A549 (cell line): ENCODE results near the gene DEPDC5. TPM values are rescaled to one million over a fixed set of nuclear protein-coding genes. Genes with fewer than 3 reads are reported as not detected.

Experiments used
- ATAC-seq, 2 experiments: fragments of 200-7000 bp in 1 of 2; fragments of >200 bp in 1 of 2; cut with Nextera tagmentation in 1 of 2; cut with Tn5 transposase in 1 of 2; 3 replicates each; pipeline versions ENCODE4 v1.8.0 to v1.9.1; 2018 to 2020; ENCODE audit warnings: mild to moderate bottlenecking in 1 of 2, moderate library complexity in 1 of 2
- CTCF ChIA-PET: fragments of 300-600 bp; sonication (Branson Sonifier 250); formaldehyde crosslinking; extraction: SDS; loops from one replicate; lab custom pipeline; 2021; ENCODE audit warnings: antibody characterized with exemption, inconsistent platforms; lab: Yijun Ruan, JAX
- POLR2A ChIA-PET: fragments of 350-600 bp; formaldehyde crosslinking; extraction: SDS; loops from one replicate; lab custom pipeline; 2021; ENCODE audit warnings: antibody characterized with exemption, inconsistent platforms; lab: Yijun Ruan, JAX
- DNase-seq, 2 experiments: peaks; one replicate each; pipeline versions ENCODE4 v3.0.0 to v3.0.0-alpha.2; 2011 to 2016; ENCODE audit warnings: low read depth in 1 of 2, low spot score in 1 of 2
- FAIRE-seq: peaks from 2 replicates; lab custom pipeline; 2011; peaks lifted over from hg19 to GRCh38; lab: Jason Lieb, UNC
- H3K27ac ChIP-seq, 2 experiments: fragments of >200 bp; sonication (Bioruptor Twin); formaldehyde crosslinking; 3 replicates each; pipeline ENCODE4 v1.5.1; 2016 to 2017
- H3K4me1 ChIP-seq: fragments of >200 bp; sonication (Bioruptor Twin); formaldehyde crosslinking; 3 replicates; pipeline ENCODE4 v1.6.1; 2016
- H3K4me2 ChIP-seq: fragments of >200 bp; sonication (Bioruptor Twin); formaldehyde crosslinking; 3 replicates; pipeline ENCODE4 v1.6.1; 2016
- H3K4me3 ChIP-seq: fragments of >200 bp; sonication (Bioruptor Twin); formaldehyde crosslinking; 3 replicates; pipeline ENCODE4 v1.5.1; 2016
- H3K9me3 ChIP-seq: fragments of >200 bp; sonication (Bioruptor Twin); formaldehyde crosslinking; 3 replicates; pipeline ENCODE4 v1.6.1; 2016
- CBX2 ChIP-seq: fragments of 200-600 bp; sonication (generic); IDR thresholded peaks from 2 replicates; pipeline ENCODE4 v1.6.1; 2016; ENCODE audit warnings: low read depth, mild to moderate bottlenecking, borderline replicate concordance
- CEBPB ChIP-seq, 2 experiments: fragments of >200 bp in 1 of 2; sonication (Bioruptor Twin) in 1 of 2; formaldehyde crosslinking in 1 of 2; IDR thresholded peaks; 2 replicates each; pipeline ENCODE4 v1.6.1; 2012 to 2016
- EP300 ChIP-seq, 2 experiments: fragments of >200 bp; sonication (Bioruptor Twin); formaldehyde crosslinking; IDR thresholded peaks; 2 replicates in 1 of 2; 3 replicates in 1 of 2; pipeline ENCODE4 v1.6.1; 2016 to 2017
- FOSB ChIP-seq: fragments of 250-450 bp; sonication (Bioruptor Pico); IDR thresholded peaks from 2 replicates; pipeline ENCODE4 v1.5.0; 2020; ENCODE audit warnings: mild to moderate bottlenecking, moderate library complexity
- FOSL2 ChIP-seq, 2 experiments: fragments of 450-650 bp in 1 of 2; fragments of >200 bp in 1 of 2; sonication (Bioruptor Twin) in 1 of 2; formaldehyde crosslinking; IDR thresholded peaks; 2 replicates each; pipeline versions ENCODE4 v1.5.0 to v1.6.1; 2016 to 2020; ENCODE audit warnings: mild to moderate bottlenecking in 1 of 2, moderate library complexity in 1 of 2
- GATA3 ChIP-seq: IDR thresholded peaks from 2 replicates; pipeline ENCODE4 v1.6.1; 2012; ENCODE audit warnings: borderline replicate concordance
- HMGXB4 ChIP-seq: fragments of 250-450 bp; sonication (Bioruptor Pico); IDR thresholded peaks from 2 replicates; pipeline ENCODE4 v1.5.0; 2021; ENCODE audit warnings: mild to moderate bottlenecking, moderate library complexity, borderline replicate concordance
- HOXB13 ChIP-seq: fragments of 250-450 bp; sonication (Bioruptor Pico); IDR thresholded peaks from 2 replicates; pipeline ENCODE4 v1.5.0; 2020; ENCODE audit warnings: low read depth, mild to moderate bottlenecking, moderate library complexity
- JUN ChIP-seq, 2 experiments: fragments of >200 bp; sonication (Bioruptor Twin); formaldehyde crosslinking; IDR thresholded peaks; 2 replicates in 1 of 2; 3 replicates in 1 of 2; pipeline ENCODE4 v1.6.1; 2016 to 2017
- JUNB ChIP-seq: fragments of >200 bp; sonication (Bioruptor Twin); formaldehyde crosslinking; IDR thresholded peaks from 2 replicates; pipeline ENCODE4 v1.6.1; 2016
- MAFK ChIP-seq: fragments of 450-650 bp; IDR thresholded peaks from 2 replicates; pipeline ENCODE4 v1.6.1; 2014; ENCODE audit not compliant: partially characterized antibody
- MAX ChIP-seq: IDR thresholded peaks from 2 replicates; pipeline ENCODE4 v1.6.1; 2012
- MAZ ChIP-seq: fragments of 150-350 bp; IDR thresholded peaks from 2 replicates; pipeline ENCODE4 v1.6.1; 2014; ENCODE audit warnings: antibody characterized with exemption, low read depth, low read length, borderline replicate concordance
- NPAS2 ChIP-seq: fragments of 250-450 bp; sonication (Bioruptor Pico); IDR thresholded peaks from 2 replicates; pipeline ENCODE4 v1.8.0; 2022; ENCODE audit warnings: mild to moderate bottlenecking, moderate library complexity, borderline replicate concordance
- PBX3 ChIP-seq: IDR thresholded peaks from 2 replicates; pipeline ENCODE4 v1.6.1; 2012
- PHF8 ChIP-seq: fragments of 200-600 bp; sonication (generic); IDR thresholded peaks from 2 replicates; pipeline ENCODE4 v1.6.1; 2016; ENCODE audit warnings: low read depth, mild to moderate bottlenecking, antibody characterized with exemption, moderate library complexity, borderline replicate concordance
- RCOR1 ChIP-seq: fragments of 150-350 bp; IDR thresholded peaks from 2 replicates; pipeline ENCODE4 v1.6.1; 2014; ENCODE audit warnings: antibody characterized with exemption, low read length, low read depth
- SREBF2 ChIP-seq: fragments of 450-650 bp; IDR thresholded peaks from 2 replicates; pipeline ENCODE4 v1.6.1; 2014; ENCODE audit warnings: mild to moderate bottlenecking, moderate library complexity
- TFCP2L1 ChIP-seq: fragments of 250-450 bp; sonication (Bioruptor Pico); IDR thresholded peaks from 2 replicates; pipeline ENCODE4 v1.5.0; 2021; ENCODE audit warnings: mild to moderate bottlenecking
- ZC3H11A ChIP-seq: fragments of 450-650 bp; IDR thresholded peaks from 2 replicates; pipeline ENCODE4 v1.6.1; 2014; ENCODE audit warnings: antibody characterized with exemption, mild to moderate bottlenecking
- ZFP36 ChIP-seq: fragments of 450-650 bp; IDR thresholded peaks from 2 replicates; pipeline ENCODE4 v1.6.1; 2014; ENCODE audit warnings: borderline replicate concordance; ENCODE audit not compliant: partially characterized antibody
- ZSCAN20 ChIP-seq: fragments of 250-450 bp; sonication (Bioruptor Pico); IDR thresholded peaks from 2 replicates; pipeline ENCODE4 v1.8.0; 2022; ENCODE audit warnings: mild to moderate bottlenecking, moderate library complexity
- WGBS: methylation state at CpG from one replicate; pipeline ENCODE4 v1.1.6; 2017; ENCODE audit errors: missing lambda C conversion rate; 5-methylcytosine and 5-hydroxymethylcytosine counted together
- polyA plus RNA-seq, 4 experiments: library from polyadenylated mRNA; depleted of rRNA in 3 of 4; stranded (reverse); fragments of >200 nt; fragmentation: RNase III in 1 of 4; extraction: RNeasy Plus Mini Kit Qiagen cat#74134 plus additional on column Dnase treatment in 1 of 4; gene quantifications; 2 replicates in 3 of 4; 3 replicates in 1 of 4; pipeline ENCODE4 v1.2.3, GENCODE V29; 2011 to 2017
- TF ChIP-seq, protein P1 (sequence below): fragments of 450-650 bp; IDR thresholded peaks from 2 replicates; pipeline ENCODE4 v1.6.1; 2014; ENCODE audit warnings: antibody characterized with exemption

Gene DEPDC5
- polyA plus RNA-seq, 2 of the 4 experiments (the other 2 are of a cell fraction): 4.4 to 10.1 TPM

GRCh38 chr22:31828739-31829138 lies 74.9 kb downstream of the DEPDC5 start:
- Histone ChIP-seq H3K4me2 (peak overlapping the region; percentile 63; the same call in 2 of the 3 replicates), H3K4me1 (peaks cover 22% of the 10 kb centered on the region), H3K9me3 (no peaks in the 10 kb centered on the region), H3K27ac (peak overlapping the region; percentile 39 to 84; a peak in 5 of 6 replicates), H3K4me3 (no peak overlapping the region)
- WGBS: 75% methylated on average over 5 of the region's 5 CpGs
- no peak for FAIRE-seq
- no peak for ATAC-seq
- DNase-seq: no peak
- TF ChIP-seq PHF8 (no peak), FOSB (CRISPR knock-in tag) (no peak), HMGXB4 (no peak), HOXB13 (no peak), JUN (IDR thresholded peaks at IDR 0.05) (no peak), CEBPB (IDR thresholded peaks at IDR 0.05) (no peak), ZSCAN20 (no peak), EP300 (IDR thresholded peaks at IDR 0.05) (no peak), CBX2 (no peak), ZC3H11A (no peak), RCOR1 (no peak), MAZ (no peak), TFCP2L1 (CRISPR knock-in tag) (no peak)
- TF ChIP-seq, protein P1, sequence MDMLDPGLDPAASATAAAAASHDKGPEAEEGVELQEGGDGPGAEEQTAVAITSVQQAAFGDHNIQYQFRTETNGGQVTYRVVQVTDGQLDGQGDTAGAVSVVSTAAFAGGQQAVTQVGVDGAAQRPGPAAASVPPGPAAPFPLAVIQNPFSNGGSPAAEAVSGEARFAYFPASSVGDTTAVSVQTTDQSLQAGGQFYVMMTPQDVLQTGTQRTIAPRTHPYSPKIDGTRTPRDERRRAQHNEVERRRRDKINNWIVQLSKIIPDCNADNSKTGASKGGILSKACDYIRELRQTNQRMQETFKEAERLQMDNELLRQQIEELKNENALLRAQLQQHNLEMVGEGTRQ: no peak
- ChIA-PET POLR2A (no interaction called here), CTCF (no interaction called here)

GRCh38 chr22:31829505-31829904 lies 75.7 kb downstream of the DEPDC5 start:
- no peaks in the 10 kb centered on the region for H3K9me3 ChIP-seq
- peak overlapping the region; percentile 67 to 84 for H3K27ac ChIP-seq
- ChIA-PET CTCF (interaction anchor here (1.1 to 1.9 kb wide), 3 partner anchors 36 to 164 kb away, joined by 3 to 5 read pairs (median 4); no protein-coding TSS in a partner anchor), POLR2A (no interaction called here)
- H3K4me1 ChIP-seq: peaks cover 22% of the 10 kb centered on the region
- peak overlapping the region; percentile 63 for H3K4me2 ChIP-seq
- 0 out of 2 replicates have a peak, but pooled peaks have one; percentile 39 for TF ChIP-seq PBX3
- peak; percentile 75 for TF ChIP-seq MAX
- peak; percentile 94 for TF ChIP-seq FOSL2 (IDR thresholded peaks at IDR 0.05)
- peak; percentile 93 for TF ChIP-seq FOSL2 (CRISPR knock-in tag; IDR thresholded peaks at IDR 0.05)
- no peak for TF ChIP-seq ZFP36
- TF ChIP-seq GATA3: peak; percentile 64; the same call in 1 of the 2 replicates
- peak; percentile 86 for TF ChIP-seq JUNB
- TF ChIP-seq SREBF2: no peak
- no peak for TF ChIP-seq NPAS2
- TF ChIP-seq JUN (IDR thresholded peaks at IDR 0.05): peak; percentile 39 to 58; a peak in 1 of 5 replicates
- TF ChIP-seq MAFK: peak; percentile 36
- no peak overlapping the region for H3K4me3 ChIP-seq
- FAIRE-seq: no peak
- DNase-seq: peak; percentile 77 to 81
- 4% methylated on average over 1 of the region's 1 CpG for WGBS
- peak; percentile 98 to 99 for ATAC-seq
